Transverse colon (tissue), 4 donors: ENCODE data around the gene PLPPR3.

Experiments used
- CTCF ChIP-seq, 5 experiments: fragments of 200-600 bp in 3 of 5; fragments of 450-650 bp in 2 of 5; sonication (generic) in 3 of 5; IDR thresholded peaks; 1 replicate in 2 of 5; 2 replicates in 3 of 5; pipeline ENCODE4 v1.5.1; 2016 to 2017; ENCODE audit warnings: antibody characterized with exemption in 5 of 5, inconsistent platforms in 3 of 5, mild to moderate bottlenecking in 2 of 5, moderate library complexity in 1 of 5
- EP300 ChIP-seq: sonication (generic); formaldehyde crosslinking; IDR thresholded peaks from one replicate; pipeline ENCODE4 v1.6.1; 2017; ENCODE audit warnings: antibody characterized with exemption, low read depth
- POLR2A ChIP-seq: fragments of 450-650 bp; IDR thresholded peaks from one replicate; pipeline ENCODE4 v1.6.1; 2016; ENCODE audit warnings: antibody characterized with exemption, mild to moderate bottlenecking, moderate library complexity
- POLR2AphosphoS5 ChIP-seq, 3 donors: sonication (generic); formaldehyde crosslinking; IDR thresholded peaks; one replicate each; pipeline ENCODE4 v1.6.1; 2016; ENCODE audit warnings: antibody characterized with exemption in 3 of 3

- no peak for TF ChIP-seq POLR2A
- no peak for TF ChIP-seq CTCF (IDR thresholded peaks at IDR 0.05)
- no peak for TF ChIP-seq POLR2AphosphoS5 (IDR thresholded peaks at IDR 0.05)
- TF ChIP-seq EP300 = no peak
Observed at GRCh38 chr19:867301-867793, 45.6 kb upstream of the PLPPR3 start.
